HG03354 (cell line): ENCODE data around the gene ADAM19.

ENCODE experiments used
- ATAC-seq: cut with Tn5 transposase; IDR thresholded peaks from one replicate; pipeline ENCODE4 v1.9.1; 2021; ENCODE audit warnings: mild to moderate bottlenecking; ENCODE audit not compliant: unreplicated experiment, poor library complexity, severe bottlenecking

Gene ADAM19, protein sequence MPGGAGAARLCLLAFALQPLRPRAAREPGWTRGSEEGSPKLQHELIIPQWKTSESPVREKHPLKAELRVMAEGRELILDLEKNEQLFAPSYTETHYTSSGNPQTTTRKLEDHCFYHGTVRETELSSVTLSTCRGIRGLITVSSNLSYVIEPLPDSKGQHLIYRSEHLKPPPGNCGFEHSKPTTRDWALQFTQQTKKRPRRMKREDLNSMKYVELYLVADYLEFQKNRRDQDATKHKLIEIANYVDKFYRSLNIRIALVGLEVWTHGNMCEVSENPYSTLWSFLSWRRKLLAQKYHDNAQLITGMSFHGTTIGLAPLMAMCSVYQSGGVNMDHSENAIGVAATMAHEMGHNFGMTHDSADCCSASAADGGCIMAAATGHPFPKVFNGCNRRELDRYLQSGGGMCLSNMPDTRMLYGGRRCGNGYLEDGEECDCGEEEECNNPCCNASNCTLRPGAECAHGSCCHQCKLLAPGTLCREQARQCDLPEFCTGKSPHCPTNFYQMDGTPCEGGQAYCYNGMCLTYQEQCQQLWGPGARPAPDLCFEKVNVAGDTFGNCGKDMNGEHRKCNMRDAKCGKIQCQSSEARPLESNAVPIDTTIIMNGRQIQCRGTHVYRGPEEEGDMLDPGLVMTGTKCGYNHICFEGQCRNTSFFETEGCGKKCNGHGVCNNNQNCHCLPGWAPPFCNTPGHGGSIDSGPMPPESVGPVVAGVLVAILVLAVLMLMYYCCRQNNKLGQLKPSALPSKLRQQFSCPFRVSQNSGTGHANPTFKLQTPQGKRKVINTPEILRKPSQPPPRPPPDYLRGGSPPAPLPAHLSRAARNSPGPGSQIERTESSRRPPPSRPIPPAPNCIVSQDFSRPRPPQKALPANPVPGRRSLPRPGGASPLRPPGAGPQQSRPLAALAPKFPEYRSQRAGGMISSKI

DNA sequence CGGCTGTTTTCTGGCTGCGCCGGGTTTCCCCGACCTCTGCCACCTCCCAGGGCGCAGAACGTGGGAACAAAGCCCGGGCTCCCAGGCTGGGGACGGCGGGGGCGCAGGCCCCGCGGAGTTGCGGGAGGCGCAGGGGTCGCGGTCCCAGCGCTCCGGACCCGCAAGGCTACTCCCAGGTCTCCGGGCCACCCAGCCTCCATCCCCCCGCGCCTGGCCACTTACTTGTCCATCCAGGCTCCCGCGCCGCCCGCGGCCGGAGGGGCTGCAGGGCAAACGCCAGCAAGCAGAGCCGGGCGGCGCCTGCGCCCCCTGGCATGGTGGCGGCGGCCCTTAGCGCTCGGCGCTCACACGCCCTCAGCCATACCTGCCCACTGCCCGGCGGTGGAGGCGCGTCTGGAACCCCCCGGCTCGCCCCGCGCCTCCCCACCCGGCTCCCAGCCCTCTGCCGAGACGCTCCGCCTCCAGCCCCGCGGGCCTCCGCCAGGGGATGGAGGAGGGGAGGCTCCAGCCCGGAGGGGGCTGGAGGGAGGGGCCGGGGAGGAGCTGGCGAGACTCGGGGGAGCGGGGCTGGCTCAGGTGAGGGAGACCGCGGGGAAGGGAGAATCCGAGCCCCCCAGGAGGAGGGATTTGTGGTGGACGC lies at the start of gene ADAM19:
ADAM19 (minus strand) TSS at position 395 of the 640 bp plus-strand sequence; CDS start at position 316, 79 bp downstream.
- peak; percentile 47 for ATAC-seq

- ATAC-seq, result no peak
Measured at GRCh38 chr5:157624144-157624543, 48.6 kb upstream of the ADAM19 start.

- no peak for ATAC-seq
Measured at GRCh38 chr5:157620776-157621175, 45.2 kb upstream of the ADAM19 start.

DNA sequence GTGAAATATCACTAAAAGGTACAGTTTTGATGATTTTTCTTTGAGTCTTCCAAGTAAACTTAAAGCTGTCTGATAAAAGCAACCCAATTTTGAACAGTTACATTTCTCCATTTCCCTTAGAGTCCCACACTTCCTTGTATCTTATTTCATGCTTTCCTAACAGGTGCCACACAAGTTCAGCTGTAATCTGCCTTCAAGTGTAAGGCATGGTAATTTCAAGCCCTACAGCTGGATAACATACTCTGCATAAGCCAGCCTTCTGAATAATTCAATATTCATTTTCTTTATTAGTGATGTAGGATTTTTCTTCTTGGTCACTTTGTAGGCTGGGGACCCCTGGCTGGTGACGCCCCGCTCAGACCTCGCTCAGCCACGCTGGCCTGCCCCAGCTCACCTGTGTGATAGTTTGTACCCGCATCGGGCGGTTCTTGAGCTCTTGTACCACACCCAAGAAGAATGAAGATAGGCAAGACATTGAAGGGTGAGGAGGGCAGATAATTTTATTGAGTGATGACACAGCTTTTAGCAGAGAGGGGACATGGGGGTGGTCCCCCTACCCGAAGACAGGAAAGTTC lies 42.7 kb upstream of the ADAM19 start:
- no peak for ATAC-seq

DNA sequence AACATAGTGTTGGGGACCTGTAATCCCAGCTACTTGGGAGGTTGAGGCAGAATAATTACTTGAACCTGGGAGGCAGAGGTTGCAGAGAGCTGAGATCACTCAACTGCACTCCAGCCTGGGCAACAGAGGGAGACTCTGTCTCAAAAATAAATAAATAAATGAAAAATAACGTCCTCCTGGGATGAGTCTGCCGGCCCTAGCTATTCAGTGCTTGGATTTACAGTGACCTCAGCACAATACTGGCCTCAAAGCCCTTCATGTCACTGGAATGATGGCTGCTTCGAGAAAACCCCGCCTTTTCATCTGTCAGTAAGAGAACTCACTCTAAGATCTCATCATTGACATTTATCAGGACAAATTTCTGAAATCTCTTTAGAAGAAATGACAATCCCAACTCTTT lies 41.2 kb upstream of the ADAM19 start:
- no peak for ATAC-seq

GRCh38 chr5:157613385-157614245 lies 38.0 kb upstream of the ADAM19 start:
- ATAC-seq, result no peak

DNA sequence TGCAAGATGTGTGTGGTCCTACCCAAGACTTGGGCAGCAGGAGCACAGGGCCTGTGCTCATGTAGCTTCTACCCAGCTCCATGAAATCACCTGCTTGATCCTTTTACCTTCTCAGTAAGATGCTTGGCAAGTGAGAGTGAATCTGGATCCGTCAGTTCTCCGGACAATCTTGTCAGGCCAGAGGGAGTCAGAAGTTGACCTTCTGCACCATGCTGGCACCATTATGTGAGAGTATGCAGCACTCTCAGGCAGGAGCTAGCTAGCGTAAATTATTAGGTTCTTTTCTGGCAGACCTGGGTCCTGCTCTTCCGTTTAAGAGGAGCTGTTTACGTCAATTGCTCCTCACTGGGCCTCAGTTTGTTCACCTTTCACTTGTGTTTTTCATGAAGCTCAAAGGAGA lies 37.0 kb upstream of the ADAM19 start:
- no peak for ATAC-seq

GRCh38 chr5:157611571-157612476 lies 36.2 kb upstream of the ADAM19 start:
- peak; percentile 49 for ATAC-seq

- ATAC-seq, result no peak
Measured at GRCh38 chr5:157610990-157611389, 35.4 kb upstream of the ADAM19 start.

GRCh38 chr5:157608972-157609565 lies 33.5 kb upstream of the ADAM19 start:
- no peak for ATAC-seq

GRCh38 chr5:157607371-157608161 lies 32.0 kb upstream of the ADAM19 start:
- ATAC-seq, result peak; percentile 66

DNA sequence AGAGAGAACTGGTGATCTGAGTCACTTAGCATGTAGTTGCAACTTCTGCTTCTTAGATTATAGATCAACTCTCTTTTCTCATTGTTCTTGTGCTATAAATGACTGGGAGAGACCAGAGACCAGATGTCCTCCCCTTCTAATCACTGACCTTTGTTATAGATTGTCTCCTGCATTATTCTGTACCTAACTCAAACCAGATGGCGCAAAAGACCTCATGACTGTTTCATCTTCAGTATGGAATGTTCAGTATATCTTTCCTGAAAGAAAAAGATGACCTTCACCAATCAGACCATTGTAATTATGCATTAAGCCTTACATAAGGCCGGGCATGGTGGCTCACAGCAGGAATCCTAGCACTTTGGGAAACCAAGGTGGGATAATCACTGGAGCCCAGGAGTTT lies 30.5 kb upstream of the ADAM19 start:
- ATAC-seq, result no peak

DNA sequence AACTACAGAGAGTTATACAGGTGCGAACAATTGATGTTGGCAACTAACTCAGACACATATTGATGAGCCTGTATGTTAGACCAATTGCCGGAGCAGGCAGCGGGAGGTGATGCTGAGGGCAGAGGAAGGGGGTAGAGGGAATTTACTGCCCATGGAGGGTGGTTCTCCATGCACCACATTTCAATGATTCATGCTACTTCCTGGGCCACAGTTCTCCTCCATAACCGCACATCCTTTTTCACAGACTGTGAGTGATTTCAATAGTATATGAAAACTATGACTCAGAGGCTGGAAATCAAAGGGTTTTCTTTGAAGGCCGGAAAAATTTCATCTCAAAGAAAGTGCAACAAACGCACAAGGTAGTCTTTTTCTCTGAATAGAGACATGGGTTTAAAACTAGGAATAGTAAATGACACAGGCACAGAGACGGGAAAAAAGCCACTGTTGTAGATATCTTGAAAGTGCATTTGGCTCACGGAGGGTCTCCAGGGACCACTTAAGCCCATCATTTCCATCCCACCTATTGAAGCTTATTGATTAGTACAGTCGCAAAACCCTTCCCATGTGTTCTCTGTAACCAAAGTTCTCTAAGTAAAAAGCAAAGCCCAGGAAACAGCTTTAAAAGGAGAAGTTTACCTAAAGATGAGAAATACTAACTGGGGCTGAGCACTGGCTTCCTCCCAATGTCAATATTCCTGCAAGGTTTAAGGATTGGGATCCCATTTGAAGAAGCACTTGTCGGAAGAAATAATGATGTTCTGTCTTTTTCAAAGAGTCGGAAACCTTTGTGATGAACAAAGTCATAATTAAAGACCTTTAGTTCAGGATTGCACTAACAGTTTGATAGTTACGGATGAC lies 28.0 kb upstream of the ADAM19 start:
- peak; percentile 32 for ATAC-seq

DNA sequence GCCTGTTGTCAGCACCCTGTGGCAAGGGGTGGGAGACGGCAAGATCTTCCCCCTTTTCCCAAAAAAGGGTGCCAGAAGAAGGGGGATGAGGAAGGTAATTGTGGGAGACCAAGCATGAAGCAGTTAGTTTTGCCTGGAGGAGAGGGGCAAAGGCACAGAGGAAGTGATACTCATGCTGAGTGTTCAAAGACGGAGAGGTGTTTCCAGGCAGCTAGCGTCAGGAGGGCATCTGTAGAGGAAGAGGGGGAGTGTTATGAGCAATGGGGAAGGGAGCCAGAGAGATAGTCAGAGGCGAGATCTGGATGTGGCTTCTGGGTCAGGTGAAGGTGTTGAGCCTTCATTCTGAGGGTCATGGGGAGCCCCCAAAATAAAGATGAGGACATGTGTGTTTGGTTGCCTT lies 26.9 kb upstream of the ADAM19 start:
- peak; percentile 50 for ATAC-seq

DNA sequence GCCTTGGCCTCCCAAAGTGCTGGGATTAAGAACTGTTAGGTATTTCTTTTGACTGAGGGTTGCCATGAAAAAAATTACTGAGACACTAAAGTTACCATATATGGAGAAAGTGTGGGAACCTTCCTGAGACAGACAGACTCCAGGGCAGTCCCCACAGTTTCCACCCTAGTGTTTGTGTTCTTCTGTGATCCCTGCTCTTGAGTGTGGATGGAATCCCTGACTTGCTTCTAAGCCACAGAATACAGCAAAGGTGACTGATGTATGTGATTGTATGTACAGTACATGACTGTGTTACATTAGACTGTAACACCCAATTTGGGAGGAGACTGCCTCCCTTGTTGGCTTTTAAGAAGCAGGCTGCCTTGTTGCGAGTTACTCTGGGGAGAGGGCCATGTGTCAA lies 24.7 kb upstream of the ADAM19 start:
- no peak for ATAC-seq

GRCh38 chr5:157599565-157599964 lies 24.0 kb upstream of the ADAM19 start:
- ATAC-seq, result no peak
